GM19463 (cell line): ENCODE data around the gene WFS1.

ENCODE experiments used
- ATAC-seq: cut with Tn5 transposase; IDR thresholded peaks from one replicate; pipeline ENCODE4 v1.9.1; 2021; ENCODE audit warnings: mild to moderate bottlenecking, moderate library complexity; ENCODE audit not compliant: unreplicated experiment

Gene WFS1

DNA sequence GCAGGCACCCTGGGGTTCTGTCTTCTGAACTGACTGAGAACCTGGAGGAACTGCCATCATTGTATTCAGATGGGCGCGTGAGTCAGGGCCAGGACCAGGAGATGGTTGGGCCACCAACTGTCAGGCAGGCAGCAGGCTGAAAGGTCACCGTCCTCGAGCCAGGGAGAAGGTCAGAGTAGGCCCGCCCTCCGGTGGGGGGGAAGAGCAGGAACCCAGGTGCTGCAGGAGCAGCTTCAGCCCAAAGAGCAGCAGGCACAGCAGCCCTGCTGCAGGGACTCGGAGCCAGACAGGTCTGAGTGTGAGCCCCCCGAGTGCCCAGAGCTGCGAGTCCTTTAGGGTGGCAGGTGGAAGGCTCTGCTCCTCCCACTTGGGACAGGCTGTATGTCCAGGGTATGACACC lies 26.4 kb downstream of the WFS1 start:
- no peak for ATAC-seq

DNA sequence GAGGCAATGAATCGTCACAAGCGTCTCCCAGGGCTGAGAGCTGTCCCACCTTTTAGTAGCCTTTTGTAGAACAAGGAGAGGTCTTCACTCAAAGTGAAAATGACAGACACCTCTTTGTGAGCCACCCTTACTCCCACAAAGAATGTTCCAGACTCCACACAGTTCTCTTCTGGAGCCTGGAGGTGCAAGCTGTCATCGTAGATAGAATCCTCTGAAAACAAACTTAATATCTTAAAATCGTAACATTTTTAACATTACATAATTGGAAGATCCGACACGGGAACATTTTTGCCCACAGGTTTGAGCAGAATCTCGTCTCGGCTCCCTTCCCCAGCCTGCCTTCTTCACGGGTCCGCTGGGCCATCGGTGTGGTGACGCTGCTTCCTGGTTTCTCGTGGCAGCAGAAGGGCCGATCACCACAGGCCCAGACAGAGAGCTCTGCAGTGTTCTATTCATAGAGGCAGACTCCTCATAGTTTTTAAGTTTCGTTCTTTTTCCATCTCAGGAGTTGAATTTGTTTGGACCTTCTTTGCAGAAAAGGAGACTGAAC lies 27.7 kb downstream of the WFS1 start:
- no peak for ATAC-seq

DNA sequence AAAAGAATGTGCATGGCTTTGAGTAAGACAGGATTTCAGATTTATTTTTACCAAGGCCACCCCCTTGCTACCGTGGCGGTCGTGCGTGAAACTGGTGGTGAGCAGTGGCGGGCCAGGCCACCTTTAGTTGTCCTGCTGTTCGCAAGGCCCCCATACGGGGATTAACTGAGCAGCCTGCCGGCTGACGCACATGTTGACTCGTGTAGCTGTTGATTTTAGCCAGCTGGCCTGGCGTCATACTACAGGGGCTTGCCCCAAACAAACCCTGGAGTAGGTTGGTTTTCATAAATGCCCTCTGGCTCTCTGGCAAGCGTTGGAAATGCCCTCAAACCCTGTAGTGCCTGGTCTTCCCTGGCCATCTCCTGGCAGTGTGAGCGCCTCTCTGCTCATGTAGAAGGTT lies 28.4 kb downstream of the WFS1 start:
- no peak for ATAC-seq

DNA sequence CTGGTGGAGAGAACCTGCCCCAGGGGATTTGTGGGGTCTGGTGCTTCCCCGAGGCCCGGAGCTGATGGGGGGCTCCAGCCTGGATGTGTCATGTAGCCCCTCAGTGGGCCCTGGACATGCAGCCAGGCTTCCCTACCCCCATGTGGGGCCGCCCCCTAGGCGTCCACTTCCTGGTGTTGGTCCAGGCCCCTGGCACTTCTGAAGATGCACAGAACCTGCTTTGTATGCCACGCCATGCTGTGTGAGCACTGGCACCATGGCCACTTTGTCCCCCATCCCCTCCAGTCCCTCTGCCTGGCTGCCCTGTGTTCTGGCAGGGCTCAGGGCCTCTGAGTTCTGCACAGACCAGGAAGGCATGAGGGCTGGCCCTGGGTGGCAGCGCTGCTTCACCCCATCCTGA lies 29.2 kb downstream of the WFS1 start:
- no peak for ATAC-seq

DNA sequence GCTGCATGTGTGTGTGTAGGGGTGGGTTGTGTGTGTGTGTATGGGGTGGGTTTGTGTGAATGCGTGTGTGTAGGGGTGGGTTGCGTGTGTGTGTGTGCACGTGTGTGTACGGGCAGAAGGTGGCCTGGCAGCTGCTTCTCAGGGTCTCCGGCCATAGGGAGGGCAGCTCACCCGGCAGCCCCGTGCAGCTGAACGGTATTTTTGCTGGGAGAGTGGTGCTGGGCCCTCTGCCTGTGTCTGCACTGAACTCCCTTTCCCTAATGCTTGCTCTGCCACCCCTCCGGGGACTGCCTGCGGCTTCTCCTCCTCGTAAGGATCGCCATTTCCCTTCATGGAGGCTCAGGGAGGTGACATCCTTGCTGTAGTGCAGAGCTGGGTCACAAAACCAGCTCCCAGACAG lies 30.2 kb downstream of the WFS1 start:
- no peak for ATAC-seq

DNA sequence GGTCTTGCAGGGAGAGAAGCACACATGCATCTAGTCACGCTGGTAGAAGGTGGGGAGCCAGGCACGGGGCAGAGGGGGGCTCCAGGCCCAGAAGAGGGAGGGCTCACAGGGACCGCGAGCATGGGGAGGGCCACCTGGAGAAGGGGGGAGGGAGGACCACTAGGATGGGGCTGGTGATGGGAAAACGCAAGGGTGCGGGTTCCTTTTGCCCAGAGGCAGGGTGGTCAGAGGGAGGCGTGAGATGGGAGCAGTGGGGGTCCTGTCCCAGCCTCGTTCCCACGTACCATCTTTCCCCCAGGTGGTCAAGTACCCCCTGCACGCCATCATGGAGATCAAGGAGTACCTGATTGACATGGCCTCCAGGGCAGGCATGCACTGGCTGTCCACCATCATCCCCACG lies 30.7 kb downstream of the WFS1 start:
- ATAC-seq, result no peak

DNA sequence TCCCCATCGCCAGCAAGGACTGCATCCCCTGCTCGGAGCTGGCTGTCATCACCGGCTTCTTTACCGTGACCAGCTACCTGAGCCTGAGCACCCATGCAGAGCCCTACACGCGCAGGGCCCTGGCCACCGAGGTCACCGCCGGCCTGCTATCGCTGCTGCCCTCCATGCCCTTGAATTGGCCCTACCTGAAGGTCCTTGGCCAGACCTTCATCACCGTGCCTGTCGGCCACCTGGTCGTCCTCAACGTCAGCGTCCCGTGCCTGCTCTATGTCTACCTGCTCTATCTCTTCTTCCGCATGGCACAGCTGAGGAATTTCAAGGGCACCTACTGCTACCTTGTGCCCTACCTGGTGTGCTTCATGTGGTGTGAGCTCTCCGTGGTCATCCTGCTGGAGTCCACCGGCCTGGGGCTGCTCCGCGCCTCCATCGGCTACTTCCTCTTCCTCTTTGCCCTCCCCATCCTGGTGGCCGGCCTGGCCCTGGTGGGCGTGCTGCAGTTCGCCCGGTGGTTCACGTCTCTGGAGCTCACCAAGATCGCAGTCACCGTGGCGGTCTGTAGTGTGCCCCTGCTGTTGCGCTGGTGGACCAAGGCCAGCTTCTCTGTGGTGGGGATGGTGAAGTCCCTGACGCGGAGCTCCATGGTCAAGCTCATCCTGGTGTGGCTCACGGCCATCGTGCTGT lies 31.5 kb downstream of the WFS1 start:
- no peak for ATAC-seq

DNA sequence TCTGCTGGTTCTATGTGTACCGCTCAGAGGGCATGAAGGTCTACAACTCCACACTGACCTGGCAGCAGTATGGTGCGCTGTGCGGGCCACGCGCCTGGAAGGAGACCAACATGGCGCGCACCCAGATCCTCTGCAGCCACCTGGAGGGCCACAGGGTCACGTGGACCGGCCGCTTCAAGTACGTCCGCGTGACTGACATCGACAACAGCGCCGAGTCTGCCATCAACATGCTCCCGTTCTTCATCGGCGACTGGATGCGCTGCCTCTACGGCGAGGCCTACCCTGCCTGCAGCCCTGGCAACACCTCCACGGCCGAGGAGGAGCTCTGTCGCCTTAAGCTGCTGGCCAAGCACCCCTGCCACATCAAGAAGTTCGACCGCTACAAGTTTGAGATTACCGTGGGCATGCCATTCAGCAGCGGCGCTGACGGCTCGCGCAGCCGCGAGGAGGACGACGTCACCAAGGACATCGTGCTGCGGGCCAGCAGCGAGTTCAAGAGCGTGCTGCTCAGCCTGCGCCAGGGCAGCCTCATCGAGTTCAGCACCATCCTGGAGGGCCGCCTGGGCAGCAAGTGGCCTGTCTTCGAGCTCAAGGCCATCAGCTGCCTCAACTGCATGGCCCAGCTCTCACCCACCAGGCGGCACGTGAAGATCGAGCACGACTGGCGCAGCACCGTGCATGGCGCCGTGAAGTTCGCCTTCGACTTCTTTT lies 32.2 kb downstream of the WFS1 start:
- ATAC-seq, result no peak

DNA sequence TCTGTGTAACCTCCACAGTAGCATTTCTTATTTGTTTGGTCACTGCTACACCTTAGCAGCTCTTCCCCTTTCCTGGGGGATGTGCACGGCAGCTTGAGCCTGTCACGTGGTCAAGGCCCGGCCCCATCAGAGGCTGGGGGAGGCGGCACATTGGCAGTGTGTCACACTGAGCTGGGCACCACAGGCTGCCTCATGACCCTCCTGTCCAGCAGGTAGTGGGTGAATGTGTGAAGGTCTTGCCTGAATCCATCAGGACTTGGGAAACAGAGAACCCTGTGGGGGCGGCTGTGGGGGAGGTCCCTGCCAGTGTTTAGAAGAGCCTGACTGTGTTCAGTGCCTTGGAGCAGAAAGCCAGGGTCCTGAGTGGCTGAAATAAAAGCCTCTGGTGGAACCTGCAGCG lies 33.2 kb downstream of the WFS1 start:
- ATAC-seq, result no peak

DNA sequence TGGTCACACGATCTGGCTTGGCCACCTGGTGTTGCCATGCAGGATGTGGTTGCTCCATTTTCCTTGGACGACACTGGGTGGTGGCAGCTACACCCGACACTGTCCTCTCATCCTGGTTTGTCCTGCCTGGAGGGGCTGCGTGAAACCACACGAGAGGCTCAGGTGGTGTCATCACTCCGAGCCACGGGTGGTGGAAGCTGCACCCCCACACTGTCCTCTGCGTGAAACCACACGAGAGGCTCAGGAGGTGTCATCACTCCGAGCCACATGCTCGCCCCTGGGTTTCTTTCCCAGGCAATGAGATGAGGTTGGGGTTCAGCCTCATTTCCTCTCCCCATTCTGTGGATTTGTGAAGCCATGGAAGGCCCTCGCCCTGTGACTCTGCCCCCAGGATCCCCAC lies 34.3 kb downstream of the WFS1 start:
- ATAC-seq, result no peak

DNA sequence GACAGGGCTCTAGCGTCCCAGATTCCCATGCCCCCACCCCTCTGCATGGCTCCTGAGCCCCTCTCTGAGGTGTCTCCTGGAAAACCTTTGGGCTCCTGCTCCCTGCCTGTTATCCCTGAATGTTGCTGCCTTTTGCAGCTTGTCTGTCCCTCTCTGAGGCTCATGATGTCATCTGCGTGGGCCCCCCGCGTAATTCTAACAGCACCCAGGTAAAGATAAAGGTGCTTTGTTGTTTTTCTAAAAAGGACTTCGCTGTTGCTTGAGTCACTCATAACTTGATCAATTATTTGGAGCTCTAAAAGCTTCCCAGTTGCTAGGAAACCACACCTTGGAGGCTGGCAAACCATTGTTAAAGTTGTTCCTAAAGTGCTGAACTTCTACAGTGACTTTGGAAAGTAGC lies 36.6 kb downstream of the WFS1 start:
- ATAC-seq, result no peak

DNA sequence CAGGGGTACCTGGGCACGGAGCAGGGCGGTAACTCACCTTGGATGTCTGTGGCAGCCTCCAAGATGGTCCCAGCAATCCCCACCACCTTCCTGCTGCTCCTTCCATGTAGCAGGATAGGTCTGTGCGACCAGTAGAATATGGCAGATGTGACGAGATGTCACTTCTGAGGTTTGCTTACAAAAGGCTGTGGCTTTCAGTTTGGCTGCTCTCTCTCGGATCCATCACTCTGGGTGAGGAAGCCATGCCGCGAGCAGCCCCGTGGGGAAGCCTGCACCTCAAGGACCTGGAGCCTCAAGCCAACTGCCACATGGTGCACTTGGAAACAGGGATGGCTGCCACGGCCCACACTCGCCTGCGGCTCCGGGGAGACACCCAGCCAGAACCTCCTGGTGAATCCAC lies 37.6 kb downstream of the WFS1 start:
- ATAC-seq, result no peak

DNA sequence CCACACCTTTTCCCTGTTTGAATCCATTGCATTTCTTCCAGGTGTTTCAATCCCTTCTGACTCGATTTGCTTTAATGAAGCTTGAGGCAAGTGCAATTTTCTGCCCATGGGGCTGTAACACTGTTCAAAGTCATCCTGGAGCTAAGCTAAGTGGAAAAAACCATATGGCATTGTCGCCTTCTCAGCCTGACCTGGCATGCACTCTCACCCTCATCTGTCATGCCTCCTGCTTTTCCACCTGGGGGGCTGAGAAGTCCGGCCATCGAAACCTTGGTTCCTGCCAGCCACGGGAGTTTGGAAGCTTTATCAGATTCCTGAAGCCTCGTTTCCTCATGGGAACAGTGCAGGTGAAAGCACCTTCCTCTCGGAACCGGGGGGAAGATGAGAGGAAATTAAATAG lies 38.2 kb downstream of the WFS1 start:
- ATAC-seq, result no peak

DNA sequence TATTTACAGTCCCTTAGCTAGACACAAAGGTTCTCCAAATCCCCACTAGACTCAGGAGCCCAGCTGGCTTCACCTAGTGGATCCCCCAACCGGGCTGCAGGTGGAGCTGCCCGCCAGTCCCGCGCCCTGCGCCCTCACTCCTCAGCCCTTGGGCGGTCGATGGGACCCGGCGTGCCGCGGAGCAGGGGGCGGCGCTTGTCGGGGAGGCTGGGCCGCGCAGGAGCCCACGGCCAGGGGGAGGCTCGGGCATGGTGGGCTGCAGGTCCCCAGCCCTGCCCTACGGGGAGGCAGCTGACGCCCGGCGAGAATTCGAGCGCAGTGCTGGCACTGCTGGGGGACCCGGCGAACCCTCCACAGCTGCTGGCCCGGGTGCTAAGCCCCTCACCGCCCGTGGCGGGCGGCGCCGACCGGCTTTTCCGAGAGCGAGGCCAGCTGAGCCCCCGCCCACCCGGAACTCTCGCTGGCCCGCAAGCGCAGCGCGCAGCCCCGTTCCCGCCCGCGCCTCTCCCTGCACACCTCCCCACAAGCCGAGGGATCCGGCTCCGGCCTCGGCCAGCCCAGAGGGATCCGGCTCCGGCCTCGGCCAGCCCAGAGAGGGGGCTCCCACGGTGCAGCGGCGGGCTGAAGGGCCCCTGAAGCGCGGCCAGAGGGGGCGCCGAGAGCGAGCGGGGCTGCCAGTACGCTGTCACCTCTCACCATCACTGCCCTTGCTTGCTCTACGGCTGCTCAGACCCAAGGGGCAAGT lies 39.4 kb downstream of the WFS1 start:
- no peak for ATAC-seq

DNA sequence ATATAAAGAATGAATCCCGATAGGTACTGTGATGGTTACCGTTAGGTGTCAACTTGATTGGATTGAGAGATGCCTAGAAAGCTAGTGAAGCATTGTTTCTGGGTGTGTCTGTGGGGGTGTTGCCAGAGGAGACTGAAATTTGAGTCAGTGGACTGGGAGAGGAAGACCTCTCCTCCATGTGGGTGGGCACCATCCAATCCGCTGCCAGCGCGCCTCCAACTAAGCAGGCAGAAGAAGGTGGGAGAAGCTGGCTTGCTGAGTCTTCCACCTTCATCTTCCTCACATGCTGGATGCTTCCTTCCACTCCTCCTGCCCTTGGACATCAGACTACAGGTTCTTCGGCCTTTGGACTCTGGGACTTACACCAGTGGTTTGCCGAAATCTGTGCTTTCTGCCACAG lies 40.1 kb downstream of the WFS1 start:
- ATAC-seq, result no peak

DNA sequence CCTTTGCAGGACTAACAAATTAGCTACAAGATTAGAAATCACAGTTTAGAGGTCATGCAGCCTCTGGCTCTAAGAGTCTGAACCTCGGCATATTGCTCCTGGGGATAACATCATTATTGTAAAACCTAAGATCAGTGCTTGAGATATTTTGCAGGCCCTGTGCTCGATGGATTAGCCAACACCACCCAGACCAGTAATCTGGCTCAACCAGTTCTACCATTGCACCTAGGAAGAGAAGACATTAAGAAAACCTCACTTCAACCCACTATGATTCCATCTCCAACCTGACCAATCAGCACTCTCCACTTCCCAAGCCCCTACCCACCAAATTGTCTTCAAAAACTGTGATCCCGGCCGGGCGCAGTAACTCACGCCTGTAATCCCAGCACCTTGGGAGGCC lies 43.6 kb downstream of the WFS1 start:
- no peak for ATAC-seq

DNA sequence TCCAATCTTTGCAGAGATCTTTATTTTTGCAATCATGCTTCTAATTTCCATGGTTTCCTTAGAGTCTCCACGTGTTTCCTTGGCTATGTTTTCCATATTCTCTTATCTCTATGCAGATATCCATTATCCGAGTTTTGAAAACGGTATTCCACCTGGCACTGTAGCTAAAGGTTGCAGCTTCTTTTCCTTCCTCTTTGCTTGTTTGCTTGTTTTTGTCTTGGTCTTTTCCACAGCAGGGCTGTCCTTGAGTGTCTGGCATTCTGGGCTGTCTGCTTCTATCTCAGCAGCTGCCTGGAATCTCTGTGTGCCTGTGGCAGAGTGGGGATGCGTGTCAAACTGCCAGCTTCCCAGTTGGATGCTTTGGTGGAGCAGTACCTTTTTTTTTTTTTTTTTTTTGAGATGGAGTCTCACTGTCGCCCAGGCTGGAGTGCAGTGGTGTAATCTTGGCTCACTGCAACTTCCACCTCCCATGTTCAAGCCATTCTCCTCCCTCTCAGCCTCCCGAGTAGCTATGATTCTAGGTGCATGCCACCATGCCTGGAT lies 46.9 kb downstream of the WFS1 start:
- no peak for ATAC-seq

DNA sequence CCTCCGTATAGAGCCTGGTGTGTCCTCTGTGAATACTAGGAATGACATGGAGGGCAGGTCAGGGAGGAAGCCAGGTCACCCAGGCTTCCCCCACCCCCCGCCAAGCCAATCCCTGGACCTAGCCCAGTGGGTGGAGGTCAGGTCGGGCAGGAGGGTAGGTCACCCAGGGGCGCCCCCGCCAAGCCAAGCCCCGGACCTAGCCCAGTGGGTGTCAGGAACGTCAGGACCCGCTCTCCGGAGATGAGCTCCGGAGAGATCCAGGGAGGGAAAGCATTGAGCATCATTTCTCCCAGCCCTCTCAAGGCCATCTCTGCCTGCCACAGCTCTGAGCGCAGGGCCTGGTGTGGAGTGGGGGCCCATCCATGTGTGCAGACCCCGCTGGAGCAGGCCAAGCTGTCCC lies 48.6 kb downstream of the WFS1 start:
- no peak for ATAC-seq

DNA sequence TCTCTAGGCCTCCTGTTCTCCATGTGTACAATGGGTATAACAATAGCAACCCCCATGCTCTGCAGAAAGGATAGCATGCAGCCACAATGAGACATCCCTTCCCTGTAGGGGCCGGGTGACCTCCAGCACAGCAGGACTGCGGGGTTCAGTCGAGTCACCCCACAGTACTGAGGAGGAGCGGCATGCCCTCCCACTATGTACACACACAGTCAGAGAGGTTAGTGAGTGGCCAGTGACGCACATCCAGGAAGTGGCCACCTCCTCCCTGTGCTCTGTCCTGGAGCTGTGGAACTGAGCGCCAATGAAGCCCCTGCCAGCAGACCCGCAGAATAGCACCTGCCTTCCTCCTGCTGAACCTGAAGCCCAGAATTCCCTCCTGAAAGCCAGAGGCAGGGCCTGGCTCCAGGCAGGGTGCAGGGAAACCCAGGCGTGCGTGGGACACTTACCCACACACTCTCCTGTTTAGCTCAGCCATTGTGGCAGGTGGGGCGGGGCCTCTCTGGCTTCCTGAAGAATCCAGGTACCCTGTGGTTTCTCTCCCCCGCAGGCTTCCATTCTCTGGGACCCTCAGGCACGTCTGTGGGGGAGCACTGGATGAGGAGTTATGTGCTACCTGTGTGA lies 50.0 kb downstream of the WFS1 start:
- ATAC-seq, result no peak

DNA sequence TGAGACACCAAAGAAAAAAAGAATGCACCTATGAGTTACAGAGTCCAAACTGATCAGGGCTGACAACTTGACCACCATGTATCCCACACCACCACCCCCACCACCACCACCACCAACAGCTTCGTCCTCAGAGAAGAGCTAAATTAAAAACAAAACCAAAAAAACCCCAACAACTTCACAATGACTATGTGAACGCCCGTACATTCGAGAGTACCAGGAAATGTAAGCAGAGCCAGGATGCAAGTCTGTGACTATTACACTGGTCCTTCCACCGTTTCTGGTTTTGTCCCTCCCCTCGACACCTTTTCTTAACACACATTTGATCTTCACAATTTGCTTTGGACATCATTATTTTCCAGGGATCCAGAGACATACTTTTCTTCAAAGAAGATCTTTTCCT lies 51.0 kb downstream of the WFS1 start:
- ATAC-seq, result no peak

DNA sequence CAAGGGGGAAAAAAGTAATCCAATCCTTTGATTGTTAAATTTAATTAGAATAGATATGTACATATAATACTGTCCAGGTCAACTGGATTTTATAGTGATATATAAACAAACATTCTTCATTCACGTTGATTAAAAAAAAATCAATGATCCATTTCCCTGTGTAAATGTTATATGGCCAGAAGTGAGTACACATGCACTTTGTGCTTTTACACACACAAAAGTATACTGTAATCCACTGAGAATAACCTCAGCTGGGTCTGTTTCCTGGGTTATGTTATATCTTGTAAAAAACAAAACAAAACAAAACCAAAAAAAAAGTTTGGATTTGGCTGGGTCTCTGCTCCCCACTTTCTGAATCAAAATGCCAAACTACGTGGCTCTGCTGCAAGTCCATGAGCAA lies 51.7 kb downstream of the WFS1 start:
- ATAC-seq, result no peak
